GM19468 (cell line): ENCODE results near the gene DPEP2.
"Not testable (repeated sequence)": the region's sequence is repeated elsewhere in the genome, so short reads cannot be mapped to it uniquely, and the experiment has no call there.

Source experiments
- ATAC-seq: cut with Tn5 transposase; IDR thresholded peaks from one replicate; pipeline ENCODE4 v1.9.1; 2021; ENCODE audit warnings: mild to moderate bottlenecking, moderate library complexity, moderate number of reproducible peaks; ENCODE audit not compliant: unreplicated experiment; ENCODE audit errors: extremely low read depth

Gene DPEP2

GRCh38 chr16:68009157-68009735, 10.0 kb upstream of the DPEP2 start:
- ATAC-seq, result no peak

GRCh38 chr16:68005786-68006286, 6.6 kb upstream of the DPEP2 start:
- ATAC-seq, result no peak

GRCh38 chr16:68005211-68005610, 5.9 kb upstream of the DPEP2 start:
- ATAC-seq, result no peak

GRCh38 chr16:68003031-68003430, 3.7 kb upstream of the DPEP2 start:
- no peak for ATAC-seq

GRCh38 chr16:68000450-68000849, 1.2 kb upstream of the DPEP2 start:
- ATAC-seq, result no peak

GRCh38 chr16:67999985-68000384, 701 bp upstream of the DPEP2 start:
- ATAC-seq, result no peak

- not testable (repeated sequence) for ATAC-seq
Measured at GRCh38 chr16:67998231-67998778, 979 bp downstream of the DPEP2 start.

GRCh38 chr16:67996666-67997065, 2.6 kb downstream of the DPEP2 start:
- no peak for ATAC-seq

- ATAC-seq, result no peak
Measured at GRCh38 chr16:67995423-67995822, 3.9 kb downstream of the DPEP2 start.

- not testable (repeated sequence) for ATAC-seq
Measured at GRCh38 chr16:67994040-67994408, 5.3 kb downstream of the DPEP2 start.

GRCh38 chr16:67993207-67994039, 5.9 kb downstream of the DPEP2 start:
- peak; percentile 38 for ATAC-seq

- no peak for ATAC-seq
Measured at GRCh38 chr16:67992661-67993206, 6.5 kb downstream of the DPEP2 start.

GRCh38 chr16:67990018-67990386, 9.3 kb downstream of the DPEP2 start:
- no peak for ATAC-seq

- no peak for ATAC-seq
Measured at GRCh38 chr16:67989322-67990017, 9.8 kb downstream of the DPEP2 start.

- ATAC-seq, result no peak
Measured at GRCh38 chr16:67988675-67989074, 10.6 kb downstream of the DPEP2 start.

GRCh38 chr16:67987460-67988160, 11.7 kb downstream of the DPEP2 start:
- ATAC-seq, result no peak

- no peak for ATAC-seq
Measured at GRCh38 chr16:67986949-67987348, 12.3 kb downstream of the DPEP2 start.

GRCh38 chr16:67982011-67982696, 17.1 kb downstream of the DPEP2 start:
- ATAC-seq, result no peak

- no peak for ATAC-seq
Measured at GRCh38 chr16:67979955-67980678, 19.2 kb downstream of the DPEP2 start, which contains the start of gene DPEP3. Gene DPEP3, minus strand, starts transcription at chr16:67980499. Its CDS starts 119 bp downstream, at chr16:67980380.
